Measurements from ENCODE around the gene SLC25A27. TPM values are rescaled to one million over a fixed set of nuclear protein-coding genes. Genes with fewer than 3 reads are reported as not detected.

Gene SLC25A27
- total RNA-seq, 1 donor from 2014 or later: 39.3 TPM

GRCh38 chr6:46657642-46658041, 4.9 kb downstream of the SLC25A27 start:
- H3K4me3 ChIP-seq: no peak overlapping the region
- H3K9me3 ChIP-seq: no peaks in the 10 kb centered on the region
- TF ChIP-seq POLR2A (IDR thresholded peaks at IDR 0.05): no peak
- TF ChIP-seq POLR2AphosphoS5 (IDR thresholded peaks at IDR 0.05; ENCODE audit: insufficient read depth in 1 of 2, low read depth in 1 of 2): no peak
- no peak for TF ChIP-seq CTCF (IDR thresholded peaks at IDR 0.05)
- H3K27me3 ChIP-seq: no peaks in the 10 kb centered on the region
- H3K36me3 ChIP-seq: peaks cover 0 to 1% of the 10 kb centered on the region in 2 donors
- H3K4me1 ChIP-seq: peaks cover 8% of the 10 kb centered on the region
- intact Hi-C loops (cut with DNase I): no loop called here
- DNase-seq (ENCODE audit: extremely low spot score in 2 of 2): no peak
- no peak overlapping the region for H3K27ac ChIP-seq

- Histone ChIP-seq H3K4me1 (no peaks in the 10 kb centered on the region), H3K27ac (no peak overlapping the region), H3K9me3 (no peaks in the 10 kb centered on the region), H3K36me3 (peaks cover 0 to 10% of the 10 kb centered on the region in 2 donors), H3K4me3 (no peak overlapping the region), H3K27me3 (no peaks in the 10 kb centered on the region)
- TF ChIP-seq POLR2A (IDR thresholded peaks at IDR 0.05): no peak
- no peak for TF ChIP-seq POLR2AphosphoS5 (IDR thresholded peaks at IDR 0.05; ENCODE audit: insufficient read depth in 1 of 2, low read depth in 1 of 2)
- no peak for TF ChIP-seq CTCF (IDR thresholded peaks at IDR 0.05)
- intact Hi-C loops (cut with DNase I): no loop called here
- DNase-seq (ENCODE audit: extremely low spot score in 2 of 2): no peak
Measured at GRCh38 chr6:46661483-46661882, 8.7 kb downstream of the SLC25A27 start.

GRCh38 chr6:46667377-46667776, 14.6 kb downstream of the SLC25A27 start:
- peaks cover 0 to 10% of the 10 kb centered on the region in 2 donors for H3K36me3 ChIP-seq
- TF ChIP-seq POLR2A (IDR thresholded peaks at IDR 0.05): no peak
- TF ChIP-seq CTCF (IDR thresholded peaks at IDR 0.05): no peak
- no peak for TF ChIP-seq POLR2AphosphoS5 (IDR thresholded peaks at IDR 0.05; ENCODE audit: insufficient read depth in 1 of 2, low read depth in 1 of 2)
- intact Hi-C loops (cut with DNase I): no loop called here

GRCh38 chr6:46674410-46674809, 21.6 kb downstream of the SLC25A27 start:
- no peak for DNase-seq (ENCODE audit: extremely low spot score in 2 of 2)
- no peaks in the 10 kb centered on the region for H3K27me3 ChIP-seq
- no peak overlapping the region for H3K27ac ChIP-seq
- H3K36me3 ChIP-seq: no peaks in the 10 kb centered on the region
- H3K4me3 ChIP-seq: no peak overlapping the region
- no peaks in the 10 kb centered on the region for H3K9me3 ChIP-seq
- no peak for TF ChIP-seq CTCF (IDR thresholded peaks at IDR 0.05)
- no peak for TF ChIP-seq POLR2A (IDR thresholded peaks at IDR 0.05)
- TF ChIP-seq POLR2AphosphoS5 (IDR thresholded peaks at IDR 0.05; ENCODE audit: insufficient read depth in 1 of 2, low read depth in 1 of 2): no peak
- no peaks in the 10 kb centered on the region for H3K4me1 ChIP-seq
- intact Hi-C loops (cut with DNase I): no loop called here

More at GRCh38 chr6:46667377-46667776, 14.6 kb downstream of the SLC25A27 start:
- Histone ChIP-seq H3K4me1 (no peaks in the 10 kb centered on the region), H3K27me3 (no peaks in the 10 kb centered on the region), H3K9me3 (no peaks in the 10 kb centered on the region), H3K27ac (no peak overlapping the region), H3K4me3 (no peak overlapping the region)
- no peak for DNase-seq (ENCODE audit: extremely low spot score in 2 of 2)

GRCh38 chr6:46676604-46677313, 24.0 kb downstream of the SLC25A27 start:
- no peak for TF ChIP-seq CTCF (IDR thresholded peaks at IDR 0.05)
- TF ChIP-seq POLR2AphosphoS5 (IDR thresholded peaks at IDR 0.05; ENCODE audit: insufficient read depth in 1 of 2, low read depth in 1 of 2): no peak
- TF ChIP-seq POLR2A (IDR thresholded peaks at IDR 0.05): no peak
- Histone ChIP-seq H3K4me1 (no peaks in the 10 kb centered on the region), H3K9me3 (no peaks in the 10 kb centered on the region)

More at GRCh38 chr6:46676604-46677313, 24.0 kb downstream of the SLC25A27 start:
- Histone ChIP-seq H3K36me3 (no peaks in the 10 kb centered on the region), H3K4me3 (no peak overlapping the region), H3K27me3 (no peaks in the 10 kb centered on the region), H3K27ac (no peak overlapping the region)
- no peak for DNase-seq (ENCODE audit: extremely low spot score in 2 of 2)
- intact Hi-C loops (cut with DNase I): no loop called here
